CD1c-positive myeloid dendritic cell (primary cell): ENCODE results near the gene PKP3.
"Not testable (repeated sequence)": the region's sequence is repeated elsewhere in the genome, so short reads cannot be mapped to it uniquely, and the experiment has no call there.

ENCODE experiments used
- DNase-seq: peaks from one replicate; pipeline ENCODE4 v3.0.0-alpha.2; 2016; ENCODE audit errors: extremely low spot score

PKP3 gene

GRCh38 chr11:394034-394857 lies at the start of gene PKP3:
PKP3 (plus strand) TSS chr11:394209; CDS start chr11:394293, 84 bp downstream.
- DNase-seq, result no peak

- no peak for DNase-seq
These were observed 49.0 kb upstream of the PKP3 start for GRCh38 chr11:344836-345578.

- DNase-seq, result no peak
These were observed 47.5 kb upstream of the PKP3 start for GRCh38 chr11:346529-346928.

GRCh38 chr11:349270-349954 lies 44.6 kb upstream of the PKP3 start:
- not testable (repeated sequence) for DNase-seq

GRCh38 chr11:350033-350722 lies 43.8 kb upstream of the PKP3 start:
- DNase-seq, result not testable (repeated sequence)

GRCh38 chr11:350723-351255 lies 43.2 kb upstream of the PKP3 start:
- DNase-seq, result peak; percentile 26

- no peak for DNase-seq
These were observed 42.6 kb upstream of the PKP3 start for GRCh38 chr11:351411-351810.

- no peak for DNase-seq
These were observed 41.5 kb upstream of the PKP3 start for GRCh38 chr11:352456-353031.

GRCh38 chr11:353179-353873 lies 40.7 kb upstream of the PKP3 start:
- DNase-seq, result no peak

- peak; percentile 53 for DNase-seq
These were observed 38.2 kb upstream of the PKP3 start for GRCh38 chr11:355581-356458.

GRCh38 chr11:356610-357009 lies 37.4 kb upstream of the PKP3 start:
- DNase-seq, result no peak

GRCh38 chr11:357582-357981 lies 36.4 kb upstream of the PKP3 start:
- DNase-seq, result no peak

- no peak for DNase-seq
These were observed 35.7 kb upstream of the PKP3 start for GRCh38 chr11:358129-358800.

- no peak for DNase-seq
These were observed 34.8 kb upstream of the PKP3 start for GRCh38 chr11:359181-359714.

GRCh38 chr11:360326-361280 lies 33.4 kb upstream of the PKP3 start:
- no peak for DNase-seq

GRCh38 chr11:362642-363442 lies 31.2 kb upstream of the PKP3 start:
- no peak for DNase-seq

- DNase-seq, result not testable (repeated sequence)
These were observed 30.6 kb upstream of the PKP3 start for GRCh38 chr11:363443-363805.
